ENCODE data around the gene TNP2. TPM values are rescaled to one million over a fixed set of nuclear protein-coding genes. Genes with fewer than 3 reads are reported as not detected.

Gene TNP2
- total and polyA plus RNA-seq, 2 experiments from 2014 or later = not detected

DNA sequence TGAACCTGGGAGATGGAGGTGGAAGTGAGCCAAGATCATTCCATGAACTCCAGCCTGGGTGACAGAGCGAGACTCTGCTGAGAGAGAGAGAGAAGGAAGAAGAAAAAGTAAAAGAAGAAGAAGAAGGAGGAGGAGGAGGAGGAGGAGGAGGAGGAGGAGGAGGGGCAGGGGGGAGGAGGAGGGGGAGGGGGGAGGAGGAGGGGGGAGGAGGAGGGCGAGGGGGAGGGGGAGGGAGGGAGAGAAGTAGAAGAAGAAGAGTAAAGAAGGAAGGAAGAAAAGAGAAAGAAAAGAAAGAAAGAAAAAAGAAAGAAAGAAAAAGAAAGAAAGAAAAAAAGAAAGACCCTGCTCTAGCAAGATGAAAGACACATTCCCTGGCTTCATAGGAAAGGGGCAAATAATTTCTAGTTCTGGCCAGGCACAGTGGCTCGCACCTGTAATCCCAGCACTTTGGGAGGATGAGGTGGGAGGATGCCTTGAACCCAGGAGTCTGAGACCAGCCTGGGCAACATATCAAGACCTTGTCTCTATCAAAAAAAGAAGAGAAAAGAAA lies 36.7 kb downstream of the TNP2 start (continued):
- no peak for TF ChIP-seq CTCF (conservative IDR thresholded peaks at IDR 0.05; ENCODE audit: low read depth in 2 of 2)
- no peak for TF ChIP-seq CREB1 (CRISPR knock-in tag; IDR thresholded peaks at IDR 0.05; ENCODE audit: low read depth)
- no peak for TF ChIP-seq STAT1 (IDR thresholded peaks at IDR 0.05; ENCODE audit: unreplicated experiment)
- no peak for TF ChIP-seq REST (IDR thresholded peaks at IDR 0.05; ENCODE audit: unreplicated experiment)
- TF ChIP-seq JUNB (IDR thresholded peaks at IDR 0.05; ENCODE audit: unreplicated experiment) = no peak

DNA sequence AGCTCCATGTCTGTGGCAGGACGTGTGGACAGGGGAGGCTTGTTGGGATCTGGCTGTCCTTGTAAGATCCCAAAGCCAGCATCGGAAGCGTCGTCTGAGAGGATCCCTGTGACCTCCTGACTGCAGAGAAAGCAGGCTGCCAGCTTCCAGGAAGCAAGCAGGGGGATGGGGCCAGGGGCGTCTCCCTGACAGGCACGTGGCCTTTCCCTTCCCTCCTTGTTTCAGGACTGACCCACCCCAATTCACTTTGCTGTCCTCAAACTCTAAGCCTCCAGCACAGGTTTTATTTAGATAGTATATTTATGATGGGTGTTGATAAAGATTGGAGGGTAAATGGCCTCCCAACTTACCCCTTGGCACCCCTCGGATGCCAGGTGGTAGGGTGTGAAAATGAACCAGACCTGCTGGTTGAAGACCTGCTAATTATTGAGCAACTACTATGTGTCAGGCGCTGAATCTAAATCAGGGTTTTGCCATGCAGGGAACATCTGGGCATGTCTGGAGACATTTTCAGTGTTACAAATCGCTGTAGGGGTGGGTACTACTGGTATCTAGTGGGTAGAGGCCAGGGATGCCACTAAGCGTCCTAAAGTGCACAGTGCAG lies 37.7 kb downstream of the TNP2 start:
- no peak for ATAC-seq
- no peak overlapping the region for H3K27ac ChIP-seq (ENCODE audit: low read depth)

More for the DNA sequence above, 37.7 kb downstream of the TNP2 start:
- no peak overlapping the region for H3K27ac Mint-ChIP-seq
- Histone ChIP-seq H3K4me3 (no peak overlapping the region), H3K36me3 (ENCODE audit: insufficient read depth) (no peaks in the 10 kb centered on the region), H3F3A (replicated peaks; ENCODE audit: low read depth) (0 out of 2 replicates have a peak, but pooled peaks cover 6% of the 10 kb centered on the region), H3K79me2 (replicated peaks; ENCODE audit: insufficient read depth) (no peaks in the 10 kb centered on the region), H4K20me1 (replicated peaks; ENCODE audit: insufficient read depth) (no peaks in the 10 kb centered on the region), H2AFZ (0 out of 2 replicates have a peak overlapping the region, but pooled peaks have one; percentile 24), H3K9me2 (ENCODE audit: insufficient read depth) (no peaks in the 10 kb centered on the region), H3K27me3 (ENCODE audit: insufficient read depth) (no peaks in the 10 kb centered on the region), H3K4me2 (no peak overlapping the region), H3K4me1 (ENCODE audit: insufficient read depth) (peaks cover 9% of the 10 kb centered on the region; the same call in 1 of the 2 replicates)
- H3K4me1 Mint-ChIP-seq = peaks cover 8% of the 10 kb centered on the region
- H3K36me3 Mint-ChIP-seq (ENCODE audit: low read depth) = no peaks in the 10 kb centered on the region
- no peak overlapping the region for H3K4me3 Mint-ChIP-seq
- DNase-seq (ENCODE audit: low spot score) = no peak
- no peak for TF ChIP-seq ZNF331 (CRISPR knock-in tag; IDR thresholded peaks at IDR 0.05; ENCODE audit: low read depth)
- TF ChIP-seq STAT1 (IDR thresholded peaks at IDR 0.05; ENCODE audit: unreplicated experiment) = no peak
- TF ChIP-seq ETS1 (IDR thresholded peaks at IDR 0.05) = no peak
- TF ChIP-seq CTCF (conservative IDR thresholded peaks at IDR 0.05; ENCODE audit: low read depth in 2 of 2) = no peak
- H3K27me3 Mint-ChIP-seq (ENCODE audit: insufficient read depth, low read depth, poor library complexity) = peaks cover 13% of the 10 kb centered on the region
- no peaks in the 10 kb centered on the region for H3K9me3 Mint-ChIP-seq
